ENCODE measurements around the gene FBXW9. TPM values are rescaled to one million over a fixed set of nuclear protein-coding genes. Genes with fewer than 3 reads are reported as not detected.
A peak's percentile ranks its signal among the peaks of the same experiment; 100 is the strongest.
"Not testable (repeated sequence)": the region's sequence is repeated elsewhere in the genome, so short reads cannot be mapped to it uniquely, and the experiment has no call there.

FBXW9 gene
- total RNA-seq, 1 experiment from 2014 or later, result 16.7 TPM

- DNase-seq (ENCODE audit: low spot score), result peak; percentile 99
These were observed 15.1 kb downstream of the FBXW9 start, which contains the start of gene DHPS for GRCh38 chr19:12681074-12681987. Gene DHPS, minus strand, starts transcription at chr19:12681880. Its CDS starts 114 bp downstream, at chr19:12681766.

GRCh38 chr19:12680034-12680433 lies 16.4 kb downstream of the FBXW9 start:
- no peak for DNase-seq (ENCODE audit: low spot score)

- DNase-seq (ENCODE audit: low spot score), result not testable (repeated sequence)
These were observed 18.4 kb downstream of the FBXW9 start for GRCh38 chr19:12678039-12678438.

- DNase-seq (ENCODE audit: low spot score), result no peak
These were observed 19.5 kb downstream of the FBXW9 start for GRCh38 chr19:12676928-12677327.

- peak; percentile 78 for DNase-seq (ENCODE audit: low spot score)
These were observed 20.0 kb downstream of the FBXW9 start for GRCh38 chr19:12676384-12676792.

- no peak for DNase-seq (ENCODE audit: low spot score)
These were observed 20.5 kb downstream of the FBXW9 start for GRCh38 chr19:12675940-12676339.

- no peak for DNase-seq (ENCODE audit: low spot score)
These were observed 21.0 kb downstream of the FBXW9 start for GRCh38 chr19:12675399-12675798.

GRCh38 chr19:12672744-12673143 lies 23.7 kb downstream of the FBXW9 start:
- DNase-seq (ENCODE audit: low spot score), result no peak

- no peak for DNase-seq (ENCODE audit: low spot score)
These were observed 26.1 kb downstream of the FBXW9 start for GRCh38 chr19:12670159-12670928.

- peak; percentile 70 for DNase-seq (ENCODE audit: low spot score)
These were observed 26.9 kb downstream of the FBXW9 start for GRCh38 chr19:12669270-12670158.

GRCh38 chr19:12668932-12669269 lies 27.5 kb downstream of the FBXW9 start:
- peak; percentile 53 for DNase-seq (ENCODE audit: low spot score)

GRCh38 chr19:12668346-12668745 lies 28.1 kb downstream of the FBXW9 start:
- no peak for DNase-seq (ENCODE audit: low spot score)

GRCh38 chr19:12667731-12668302 lies 28.6 kb downstream of the FBXW9 start:
- no peak for DNase-seq (ENCODE audit: low spot score)

- peak; percentile 52 for DNase-seq (ENCODE audit: low spot score)
These were observed 30.0 kb downstream of the FBXW9 start, which contains the start of the genes MAN2B1 and WDR83 for GRCh38 chr19:12666265-12667048. Gene MAN2B1, minus strand, starts transcription at chr19:12666742. Its CDS starts 41 bp downstream, at chr19:12666701. Gene WDR83, plus strand, starts transcription at chr19:12666807. Its CDS starts 2,984 bp downstream, at chr19:12669791.

GRCh38 chr19:12665671-12666264 lies 30.7 kb downstream of the FBXW9 start:
- no peak for DNase-seq (ENCODE audit: low spot score)

GRCh38 chr19:12665281-12665573 lies 31.2 kb downstream of the FBXW9 start:
- no peak for DNase-seq (ENCODE audit: low spot score)

GRCh38 chr19:12664406-12665280 lies 31.8 kb downstream of the FBXW9 start:
- DNase-seq (ENCODE audit: low spot score), result no peak

GRCh38 chr19:12660980-12661379 lies 35.5 kb downstream of the FBXW9 start:
- DNase-seq (ENCODE audit: low spot score), result no peak

- DNase-seq (ENCODE audit: low spot score), result no peak
These were observed 38.5 kb downstream of the FBXW9 start for GRCh38 chr19:12657966-12658365.
